Measurements from ENCODE around the gene PRPH2. TPM values are rescaled to one million over a fixed set of nuclear protein-coding genes. Genes with fewer than 3 reads are reported as not detected.

The PRPH2 gene
- polyA plus RNA-seq, 1 of the 3 experiments (the other 2 are of a cell fraction) = not detected

- no peaks in the 10 kb centered on the region for H3K9me2 ChIP-seq
- no peak overlapping the region for H3K4me3 ChIP-seq (ENCODE audit: low read depth in 2 of 2, low read length in 1 of 2)
- H3K79me2 ChIP-seq (ENCODE audit: insufficient read depth) = no peaks in the 10 kb centered on the region
- H3K27ac ChIP-seq (ENCODE audit: low read depth in 2 of 2, low read length in 1 of 2) = no peak overlapping the region
- TF ChIP-seq IRF3 (IDR thresholded peaks at IDR 0.05; ENCODE audit: low read depth, low read length) (no peak), PBX3 (IDR thresholded peaks at IDR 0.05) (no peak), FOXJ3 (CRISPR knock-in tag; IDR thresholded peaks at IDR 0.05) (no peak), CHD2 (IDR thresholded peaks at IDR 0.05; ENCODE audit: low read length, partially characterized antibody) (no peak), RXRA (IDR thresholded peaks at IDR 0.05; ENCODE audit: borderline replicate concordance, low read depth) (no peak), FOSL2 (IDR thresholded peaks at IDR 0.05; ENCODE audit: borderline replicate concordance, low read depth) (peak; percentile 11; the same call in 1 of the 2 replicates), RCOR1 (IDR thresholded peaks at IDR 0.05; ENCODE audit: low read length) (no peak)
- H3K36me3 ChIP-seq (replicated peaks in 1 of 2; ENCODE audit: control insufficient read depth in 1 of 2, insufficient read depth in 2 of 2, low read length in 1 of 2) = no peaks in the 10 kb centered on the region
- H3K4me1 ChIP-seq (ENCODE audit: control insufficient read depth in 1 of 2, insufficient read depth in 2 of 2, low read depth in 1 of 2, low read length in 1 of 2) = peaks cover 0 to under 1% of the 10 kb centered on the region in 2 experiments; a peak in 1 of 4 replicates
- no peaks in the 10 kb centered on the region for H3F3A ChIP-seq (replicated peaks; ENCODE audit: insufficient read depth)
- CTCF ChIA-PET = no interaction called here
- no peaks in the 10 kb centered on the region for H3K9me3 ChIP-seq
- peak overlapping the region; percentile 40; the same call in 1 of the 2 replicates for H2AFZ ChIP-seq (ENCODE audit: low read depth)
- H3K9ac ChIP-seq = no peak overlapping the region
- no peaks in the 10 kb centered on the region for H3K27me3 ChIP-seq (ENCODE audit: insufficient read depth)
- DNase-seq = no peak
- 64% methylated on average over 8 of the region's 8 CpGs for WGBS (ENCODE audit: low lambda C conversion rate)
- POLR2A ChIA-PET = no interaction called here
- no peaks in the 10 kb centered on the region for H4K20me1 ChIP-seq (ENCODE audit: insufficient read depth)
- H3K4me2 ChIP-seq = no peak overlapping the region
These were observed 1.7 kb downstream of the PRPH2 start for GRCh38 chr6:42720739-42721138.

GRCh38 chr6:42715871-42716270, 6.5 kb downstream of the PRPH2 start:
- no peak for DNase-seq
- Histone ChIP-seq H3K9ac (no peak overlapping the region), H3K4me3 (ENCODE audit: low read depth in 2 of 2, low read length in 1 of 2) (no peak overlapping the region), H3K36me3 (replicated peaks in 1 of 2; ENCODE audit: control insufficient read depth in 1 of 2, insufficient read depth in 2 of 2, low read length in 1 of 2) (no peaks in the 10 kb centered on the region), H3K4me2 (no peak overlapping the region), H3K79me2 (ENCODE audit: insufficient read depth) (no peaks in the 10 kb centered on the region), H3F3A (replicated peaks; ENCODE audit: insufficient read depth) (no peaks in the 10 kb centered on the region), H2AFZ (ENCODE audit: low read depth) (no peak overlapping the region), H3K9me2 (no peaks in the 10 kb centered on the region), H3K9me3 (peaks cover 5% of the 10 kb centered on the region; the same call in 1 of the 2 replicates), H3K4me1 (ENCODE audit: control insufficient read depth in 1 of 2, insufficient read depth in 2 of 2, low read depth in 1 of 2, low read length in 1 of 2) (no peaks in the 10 kb centered on the region), H3K27me3 (ENCODE audit: insufficient read depth) (no peaks in the 10 kb centered on the region), H3K27ac (ENCODE audit: low read depth in 2 of 2, low read length in 1 of 2) (no peak overlapping the region), H4K20me1 (ENCODE audit: insufficient read depth) (no peaks in the 10 kb centered on the region)
- POLR2A ChIA-PET = no interaction called here
- TF ChIP-seq MXI1 (IDR thresholded peaks at IDR 0.05; ENCODE audit: low read depth, low read length) (no peak), USF2 (IDR thresholded peaks at IDR 0.05; ENCODE audit: borderline replicate concordance, low read depth, low read length) (no peak), NFIC (IDR thresholded peaks at IDR 0.05; ENCODE audit: borderline replicate concordance) (no peak), YY1 (IDR thresholded peaks at IDR 0.05; ENCODE audit: low read depth) (no peak), MEF2A (IDR thresholded peaks at IDR 0.05; ENCODE audit: borderline replicate concordance, low read depth) (no peak), TEAD4 (IDR thresholded peaks at IDR 0.05; ENCODE audit: borderline replicate concordance, insufficient read depth) (no peak), SMC3 (IDR thresholded peaks at IDR 0.05; ENCODE audit: low read depth, low read length) (no peak), PBX3 (IDR thresholded peaks at IDR 0.05) (no peak), CTCF (IDR thresholded peaks at IDR 0.05) (no peak), NRF1 (IDR thresholded peaks at IDR 0.05; ENCODE audit: low read depth, low read length) (no peak), GATA2 (CRISPR knock-in tag; IDR thresholded peaks at IDR 0.05) (no peak), RFX5 (IDR thresholded peaks at IDR 0.05; ENCODE audit: low read length) (no peak), GABPA (IDR thresholded peaks at IDR 0.05; ENCODE audit: low read depth) (no peak), JUND (IDR thresholded peaks at IDR 0.05) (no peak), ELF1 (IDR thresholded peaks at IDR 0.05) (no peak), RCOR1 (IDR thresholded peaks at IDR 0.05; ENCODE audit: low read length) (no peak)
- CTCF ChIA-PET = interaction anchor here (3.7 kb wide), 1 partner anchor 11 kb away, joined by 17 read pairs; no protein-coding TSS in a partner anchor
- WGBS (ENCODE audit: low lambda C conversion rate) = 91% methylated on average over 4 of the region's 4 CpGs

Data from SK-N-SH (cell line).